GM18498 (cell line): ENCODE data around the gene SNX5.
A peak's percentile ranks its signal among the peaks of the same experiment; 100 is the strongest.

ENCODE experiments used
- ATAC-seq: cut with Tn5 transposase; IDR thresholded peaks from one replicate; pipeline ENCODE4 v1.9.1; 2021; ENCODE audit warnings: mild to moderate bottlenecking, moderate library complexity; ENCODE audit not compliant: unreplicated experiment

The SNX5 gene

GRCh38 chr20:17968366-17969277 lies at the start of gene SNX5, which contains the start of gene MGME1:
Gene SNX5 (minus strand): TSS chr20:17968794. CDS start chr20:17968425, 369 bp downstream.
Gene MGME1 (plus strand): TSS chr20:17969018. CDS start chr20:17969860, 842 bp downstream.
- ATAC-seq: peak; percentile 78

GRCh38 chr20:18018100-18018499 lies 49.5 kb upstream of the SNX5 start:
- no peak for ATAC-seq

GRCh38 chr20:18016772-18017171 lies 48.2 kb upstream of the SNX5 start:
- ATAC-seq: no peak

- ATAC-seq: no peak
Observed at GRCh38 chr20:18014411-18014810, 45.8 kb upstream of the SNX5 start.

GRCh38 chr20:18012901-18013300 lies 44.3 kb upstream of the SNX5 start:
- ATAC-seq: no peak

GRCh38 chr20:18011951-18012645 lies 43.5 kb upstream of the SNX5 start:
- no peak for ATAC-seq

GRCh38 chr20:18011482-18011881 lies 42.9 kb upstream of the SNX5 start:
- no peak for ATAC-seq

GRCh38 chr20:18009116-18009515 lies 40.5 kb upstream of the SNX5 start:
- no peak for ATAC-seq

- ATAC-seq: no peak
Observed at GRCh38 chr20:18007534-18008292, 39.1 kb upstream of the SNX5 start.

- ATAC-seq: no peak
Observed at GRCh38 chr20:18006684-18007083, 38.1 kb upstream of the SNX5 start.

- no peak for ATAC-seq
Observed at GRCh38 chr20:18005990-18006364, 37.4 kb upstream of the SNX5 start.

GRCh38 chr20:18005170-18005989 lies 36.8 kb upstream of the SNX5 start:
- peak; percentile 96 for ATAC-seq

GRCh38 chr20:18004384-18005031 lies 35.9 kb upstream of the SNX5 start:
- no peak for ATAC-seq

GRCh38 chr20:18003897-18004296 lies 35.3 kb upstream of the SNX5 start:
- ATAC-seq: peak; percentile 40

- ATAC-seq: no peak
Observed at GRCh38 chr20:18001131-18001921, 32.7 kb upstream of the SNX5 start.

GRCh38 chr20:17999566-17999965 lies 31.0 kb upstream of the SNX5 start:
- ATAC-seq: no peak

- ATAC-seq: no peak
Observed at GRCh38 chr20:17998446-17998845, 29.9 kb upstream of the SNX5 start.

GRCh38 chr20:17995967-17996819 lies 27.6 kb upstream of the SNX5 start:
- no peak for ATAC-seq
